ENCODE results near the gene TSSK3. TPM values are rescaled to one million over a fixed set of nuclear protein-coding genes. Genes with fewer than 3 reads are reported as not detected.

The TSSK3 gene
- total and polyA plus RNA-seq, 4 donors, result 0.14 to 0.50 TPM; not detected in 2

DNA sequence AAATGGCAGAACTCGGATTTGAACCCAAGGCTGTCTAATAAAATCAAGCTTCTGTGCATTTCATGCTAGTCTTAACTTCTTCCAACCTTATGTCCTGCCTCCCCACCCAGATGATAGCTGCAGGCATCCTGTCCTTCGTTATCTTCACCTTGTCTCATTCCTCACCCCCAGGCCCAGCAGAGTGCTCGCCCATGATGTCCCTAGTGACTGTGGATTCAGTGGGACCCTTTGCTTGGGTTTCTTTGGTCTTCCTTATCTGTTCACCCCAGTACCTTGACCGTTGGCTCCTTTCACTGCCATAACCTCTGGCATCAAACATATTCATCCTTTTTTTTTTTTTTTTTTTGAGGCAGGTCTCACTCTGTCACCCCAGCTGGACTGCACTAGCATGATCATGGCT lies 37.5 kb downstream of the TSSK3 start:
- TF ChIP-seq FOXA2 (IDR thresholded peaks at IDR 0.05) (no peak), FOXA1 (IDR thresholded peaks at IDR 0.05) (no peak), REST (IDR thresholded peaks at IDR 0.05) (no peak), EGR1 (IDR thresholded peaks at IDR 0.05; ENCODE audit: low read depth in 2 of 2) (no peak), HNF4G (IDR thresholded peaks at IDR 0.05) (no peak), ATF3 (IDR thresholded peaks at IDR 0.05) (no peak), JUND (IDR thresholded peaks at IDR 0.05) (no peak), HNF4A (conservative IDR thresholded peaks at IDR 0.05) (no peak), CTCF (IDR thresholded peaks at IDR 0.05; ENCODE audit: low read depth, low read length, missing input control) (no peak), ZBTB33 (IDR thresholded peaks at IDR 0.05) (no peak), RAD21 (IDR thresholded peaks at IDR 0.05) (no peak), RXRA (IDR thresholded peaks at IDR 0.05) (no peak), GABPA (IDR thresholded peaks at IDR 0.05 in 1 of 2, conservative IDR thresholded peaks at IDR 0.05 in 1 of 2) (no peak), TAF1 (conservative IDR thresholded peaks at IDR 0.05) (no peak), YY1 (IDR thresholded peaks at IDR 0.05) (no peak), NR2F2 (IDR thresholded peaks at IDR 0.05) (no peak)
- TF ChIP-seq, protein P1, sequence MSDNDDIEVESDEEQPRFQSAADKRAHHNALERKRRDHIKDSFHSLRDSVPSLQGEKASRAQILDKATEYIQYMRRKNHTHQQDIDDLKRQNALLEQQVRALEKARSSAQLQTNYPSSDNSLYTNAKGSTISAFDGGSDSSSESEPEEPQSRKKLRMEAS (IDR thresholded peaks at IDR 0.05), result no peak
- 83% methylated on average over 4 of the region's 4 CpGs for WGBS

More for the DNA sequence above, 37.5 kb downstream of the TSSK3 start:
- peaks cover 0 to 1% (median 0%) of the 10 kb centered on the region in 4 donors for H3K36me3 ChIP-seq (ENCODE audit: control insufficient read depth in 4 of 4, insufficient read depth in 3 of 4, low read depth in 1 of 4, low read length in 3 of 4)
- H3K4me3 ChIP-seq (ENCODE audit: low read depth in 1 of 3, low read length in 3 of 3), result no peak overlapping the region
- peaks cover 0 to 4% (median 2%) of the 10 kb centered on the region in 4 donors for H3K4me1 ChIP-seq (ENCODE audit: control insufficient read depth in 4 of 4, insufficient read depth in 4 of 4, low read length in 3 of 4)
- H3K27me3 ChIP-seq (ENCODE audit: control insufficient read depth in 4 of 4, insufficient read depth in 4 of 4, low read length in 3 of 4), result no peaks in the 10 kb centered on the region
- H3K9me3 ChIP-seq (ENCODE audit: control insufficient read depth in 4 of 4, low read length in 3 of 4), result no peaks in the 10 kb centered on the region
- no peak overlapping the region for H3K27ac ChIP-seq (ENCODE audit: low read depth in 1 of 2, low read length in 2 of 2)
- DNase-seq (ENCODE audit: low spot score), result no peak
- no peak overlapping the region for H3K9ac ChIP-seq (ENCODE audit: low read depth in 1 of 2, low read length in 2 of 2)
